HepG2 (cell line): Measurements from ENCODE around the gene NARF.

ENCODE experiments used
- CTCF ChIP-seq: sonication (generic); formaldehyde crosslinking; IDR thresholded peaks from 2 replicates; pipeline ENCODE4 v1.5.0; 2020; ENCODE audit warnings: mild to moderate bottlenecking, missing genetic modification reagents, moderate library complexity
- FOXK1 ChIP-seq: sonication (generic); formaldehyde crosslinking; IDR thresholded peaks from 2 replicates; pipeline ENCODE4 v1.4.0; 2020; ENCODE audit warnings: low read depth, missing genetic modification reagents, borderline replicate concordance
- MED8 ChIP-seq: sonication (generic); formaldehyde crosslinking; IDR thresholded peaks from 2 replicates; pipeline ENCODE4 v1.8.1; 2023; ENCODE audit warnings: mild to moderate bottlenecking, missing genetic modification reagents; ENCODE audit not compliant: insufficient replicate concordance
- MXD4 ChIP-seq: IDR thresholded peaks from 2 replicates; pipeline ENCODE4 v1.6.1; 2016; ENCODE audit warnings: mild to moderate bottlenecking, missing biosample characterization, missing genetic modification reagents
- TAF1 ChIP-seq: sonication (generic); formaldehyde crosslinking; IDR thresholded peaks from 2 replicates; pipeline ENCODE4 v1.4.0; 2020; ENCODE audit warnings: missing genetic modification reagents
- TP53 ChIP-seq: sonication (generic); formaldehyde crosslinking; conservative IDR thresholded peaks from 2 replicates; pipeline ENCODE4 v1.4.0; 2020; ENCODE audit warnings: missing genetic modification reagents
- ZSCAN25 ChIP-seq: sonication (generic); formaldehyde crosslinking; IDR thresholded peaks from 2 replicates; pipeline ENCODE4 v1.8.0; 2022; ENCODE audit warnings: mild to moderate bottlenecking, missing genetic modification reagents

- no peak for TF ChIP-seq ZSCAN25 (CRISPR knock-in tag)
- no peak for TF ChIP-seq TAF1
- no peak for TF ChIP-seq MED8
- TF ChIP-seq CTCF = no peak
- no peak for TF ChIP-seq FOXK1
- no peak for TF ChIP-seq TP53 (CRISPR knock-in tag)
- no peak for TF ChIP-seq MXD4 (CRISPR knock-in tag)
Measured at GRCh38 chr17:82436601-82437324, 21.8 kb upstream of the NARF start.
